Measurements from ENCODE around the gene ERGIC3.

DNA sequence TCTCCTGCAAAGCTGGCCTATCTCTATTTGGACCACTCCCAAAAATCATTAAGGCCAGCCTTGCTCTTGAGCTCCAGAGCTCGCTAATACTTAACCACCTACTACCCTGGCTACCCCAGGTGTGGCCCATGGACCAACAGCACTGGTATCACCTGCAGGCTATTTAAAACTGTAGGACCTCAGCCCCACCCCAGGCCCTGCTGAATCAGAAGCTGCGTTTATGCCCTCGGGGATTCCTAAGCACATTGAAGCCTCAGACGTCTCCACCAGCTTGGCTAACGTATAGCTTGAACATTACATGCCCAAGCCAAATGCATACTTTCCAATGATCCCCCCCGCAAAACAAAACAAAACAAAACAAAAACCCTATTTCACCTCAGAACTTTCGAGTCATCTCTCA lies 54.0 kb downstream of the ERGIC3 start:
- TF ChIP-seq CTCF (optimal IDR thresholded peaks at IDR 0.05 in 1 of 3, IDR thresholded peaks at IDR 0.05 in 1 of 3, conservative IDR thresholded peaks at IDR 0.05 in 1 of 3; ENCODE audit: extremely low read depth in 1 of 3, insufficient read depth in 2 of 3, low read length in 3 of 3) (no peak), EZH2 (IDR thresholded peaks at IDR 0.05; ENCODE audit: low read length) (no peak)

Measured in keratinocyte (primary cell).